ENCODE data around the gene TBXAS1. TPM values are rescaled to one million over a fixed set of nuclear protein-coding genes. Genes with fewer than 3 reads are reported as not detected.

The TBXAS1 gene
- total and polyA plus RNA-seq, 2 experiments from 2014 or later = 1.3 TPM; not detected in 1

DNA sequence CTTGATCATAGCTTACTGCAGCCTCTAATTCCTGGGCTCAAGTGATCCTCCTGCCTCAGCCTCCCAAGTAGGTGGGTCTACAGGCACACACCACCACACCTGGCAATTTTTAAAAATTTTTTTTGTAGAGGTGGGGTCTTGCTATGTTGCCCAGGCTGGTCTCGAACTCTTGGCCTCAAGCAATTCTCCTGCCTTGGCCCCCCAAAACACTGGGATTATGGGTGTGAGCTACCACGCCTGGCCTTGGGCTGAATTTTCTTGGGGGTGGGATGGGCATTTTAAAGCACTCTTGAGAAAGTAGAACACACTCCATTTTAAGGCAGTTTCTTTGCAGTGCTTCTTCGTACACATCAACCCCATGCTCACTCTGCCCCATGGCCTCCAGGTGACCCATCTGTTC is 28.7 kb downstream of the TBXAS1 start:
- no peak for ATAC-seq

DNA sequence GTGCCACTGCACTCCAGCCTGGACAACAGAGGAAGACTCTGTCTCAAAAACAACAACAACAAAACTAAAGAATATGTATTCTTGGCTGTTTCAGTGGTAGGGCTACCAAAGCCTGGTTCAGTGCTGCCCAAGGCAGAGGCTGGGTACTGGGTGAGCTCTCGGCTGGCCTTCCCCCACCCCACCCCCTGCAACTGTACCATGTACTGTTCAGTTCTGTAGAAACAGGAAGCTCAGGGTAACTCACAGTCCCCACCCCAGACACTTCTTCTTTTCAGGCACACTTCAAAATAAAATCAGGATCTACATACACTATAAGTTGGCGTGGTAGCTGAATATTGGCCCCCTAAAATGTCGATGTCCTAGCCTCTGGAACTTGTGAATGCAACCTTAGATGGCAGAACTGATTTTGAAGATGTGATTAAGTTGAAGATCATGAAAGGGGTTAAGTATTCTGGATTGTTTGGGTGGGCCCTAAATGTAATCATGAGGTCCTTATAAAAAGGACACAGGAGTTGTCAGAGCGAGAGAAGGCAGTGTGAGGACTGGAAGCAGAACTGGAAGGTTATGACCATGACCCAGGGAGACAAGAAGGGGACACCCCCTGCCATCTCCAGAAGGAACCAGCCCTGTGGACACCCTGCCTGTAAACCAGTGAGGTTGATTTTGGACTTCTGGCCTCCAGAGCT is 31.2 kb downstream of the TBXAS1 start:
- no peaks in the 10 kb centered on the region for H3K27me3 ChIP-seq (ENCODE audit: insufficient read depth)
- H3K9me2 ChIP-seq (ENCODE audit: insufficient read depth) = no peaks in the 10 kb centered on the region
- H3K36me3 ChIP-seq (ENCODE audit: insufficient read depth) = 0 out of 2 replicates have a peak, but pooled peaks cover 4% of the 10 kb centered on the region
- ATAC-seq = no peak
- H3F3A ChIP-seq (replicated peaks; ENCODE audit: low read depth) = no peaks in the 10 kb centered on the region
- H3K27ac ChIP-seq (ENCODE audit: low read depth) = no peak overlapping the region
- H3K4me2 ChIP-seq = no peak overlapping the region
- no peaks in the 10 kb centered on the region for H3K79me2 ChIP-seq (replicated peaks; ENCODE audit: insufficient read depth)
- Mint-ChIP-seq H3K4me1 (peaks cover 7% of the 10 kb centered on the region), H3K27me3 (ENCODE audit: insufficient read depth, low read depth, poor library complexity) (no peaks in the 10 kb centered on the region), H3K36me3 (ENCODE audit: low read depth) (no peaks in the 10 kb centered on the region), H3K4me3 (no peak overlapping the region), H3K27ac (no peak overlapping the region), H3K9me3 (peaks cover 10% of the 10 kb centered on the region; the same call in 2 of the 3 replicates)
- H3K4me1 ChIP-seq (ENCODE audit: insufficient read depth) = no peaks in the 10 kb centered on the region; the same call in 1 of the 2 replicates
- H3K4me3 ChIP-seq = no peak overlapping the region
- TF ChIP-seq, protein P1, sequence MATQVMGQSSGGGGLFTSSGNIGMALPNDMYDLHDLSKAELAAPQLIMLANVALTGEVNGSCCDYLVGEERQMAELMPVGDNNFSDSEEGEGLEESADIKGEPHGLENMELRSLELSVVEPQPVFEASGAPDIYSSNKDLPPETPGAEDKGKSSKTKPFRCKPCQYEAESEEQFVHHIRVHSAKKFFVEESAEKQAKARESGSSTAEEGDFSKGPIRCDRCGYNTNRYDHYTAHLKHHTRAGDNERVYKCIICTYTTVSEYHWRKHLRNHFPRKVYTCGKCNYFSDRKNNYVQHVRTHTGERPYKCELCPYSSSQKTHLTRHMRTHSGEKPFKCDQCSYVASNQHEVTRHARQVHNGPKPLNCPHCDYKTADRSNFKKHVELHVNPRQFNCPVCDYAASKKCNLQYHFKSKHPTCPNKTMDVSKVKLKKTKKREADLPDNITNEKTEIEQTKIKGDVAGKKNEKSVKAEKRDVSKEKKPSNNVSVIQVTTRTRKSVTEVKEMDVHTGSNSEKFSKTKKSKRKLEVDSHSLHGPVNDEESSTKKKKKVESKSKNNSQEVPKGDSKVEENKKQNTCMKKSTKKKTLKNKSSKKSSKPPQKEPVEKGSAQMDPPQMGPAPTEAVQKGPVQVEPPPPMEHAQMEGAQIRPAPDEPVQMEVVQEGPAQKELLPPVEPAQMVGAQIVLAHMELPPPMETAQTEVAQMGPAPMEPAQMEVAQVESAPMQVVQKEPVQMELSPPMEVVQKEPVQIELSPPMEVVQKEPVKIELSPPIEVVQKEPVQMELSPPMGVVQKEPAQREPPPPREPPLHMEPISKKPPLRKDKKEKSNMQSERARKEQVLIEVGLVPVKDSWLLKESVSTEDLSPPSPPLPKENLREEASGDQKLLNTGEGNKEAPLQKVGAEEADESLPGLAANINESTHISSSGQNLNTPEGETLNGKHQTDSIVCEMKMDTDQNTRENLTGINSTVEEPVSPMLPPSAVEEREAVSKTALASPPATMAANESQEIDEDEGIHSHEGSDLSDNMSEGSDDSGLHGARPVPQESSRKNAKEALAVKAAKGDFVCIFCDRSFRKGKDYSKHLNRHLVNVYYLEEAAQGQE (IDR thresholded peaks at IDR 0.05; ENCODE audit: unreplicated experiment) = no peak
- no peak for TF ChIP-seq STAT1 (IDR thresholded peaks at IDR 0.05; ENCODE audit: unreplicated experiment)
- TF ChIP-seq, protein P2, sequence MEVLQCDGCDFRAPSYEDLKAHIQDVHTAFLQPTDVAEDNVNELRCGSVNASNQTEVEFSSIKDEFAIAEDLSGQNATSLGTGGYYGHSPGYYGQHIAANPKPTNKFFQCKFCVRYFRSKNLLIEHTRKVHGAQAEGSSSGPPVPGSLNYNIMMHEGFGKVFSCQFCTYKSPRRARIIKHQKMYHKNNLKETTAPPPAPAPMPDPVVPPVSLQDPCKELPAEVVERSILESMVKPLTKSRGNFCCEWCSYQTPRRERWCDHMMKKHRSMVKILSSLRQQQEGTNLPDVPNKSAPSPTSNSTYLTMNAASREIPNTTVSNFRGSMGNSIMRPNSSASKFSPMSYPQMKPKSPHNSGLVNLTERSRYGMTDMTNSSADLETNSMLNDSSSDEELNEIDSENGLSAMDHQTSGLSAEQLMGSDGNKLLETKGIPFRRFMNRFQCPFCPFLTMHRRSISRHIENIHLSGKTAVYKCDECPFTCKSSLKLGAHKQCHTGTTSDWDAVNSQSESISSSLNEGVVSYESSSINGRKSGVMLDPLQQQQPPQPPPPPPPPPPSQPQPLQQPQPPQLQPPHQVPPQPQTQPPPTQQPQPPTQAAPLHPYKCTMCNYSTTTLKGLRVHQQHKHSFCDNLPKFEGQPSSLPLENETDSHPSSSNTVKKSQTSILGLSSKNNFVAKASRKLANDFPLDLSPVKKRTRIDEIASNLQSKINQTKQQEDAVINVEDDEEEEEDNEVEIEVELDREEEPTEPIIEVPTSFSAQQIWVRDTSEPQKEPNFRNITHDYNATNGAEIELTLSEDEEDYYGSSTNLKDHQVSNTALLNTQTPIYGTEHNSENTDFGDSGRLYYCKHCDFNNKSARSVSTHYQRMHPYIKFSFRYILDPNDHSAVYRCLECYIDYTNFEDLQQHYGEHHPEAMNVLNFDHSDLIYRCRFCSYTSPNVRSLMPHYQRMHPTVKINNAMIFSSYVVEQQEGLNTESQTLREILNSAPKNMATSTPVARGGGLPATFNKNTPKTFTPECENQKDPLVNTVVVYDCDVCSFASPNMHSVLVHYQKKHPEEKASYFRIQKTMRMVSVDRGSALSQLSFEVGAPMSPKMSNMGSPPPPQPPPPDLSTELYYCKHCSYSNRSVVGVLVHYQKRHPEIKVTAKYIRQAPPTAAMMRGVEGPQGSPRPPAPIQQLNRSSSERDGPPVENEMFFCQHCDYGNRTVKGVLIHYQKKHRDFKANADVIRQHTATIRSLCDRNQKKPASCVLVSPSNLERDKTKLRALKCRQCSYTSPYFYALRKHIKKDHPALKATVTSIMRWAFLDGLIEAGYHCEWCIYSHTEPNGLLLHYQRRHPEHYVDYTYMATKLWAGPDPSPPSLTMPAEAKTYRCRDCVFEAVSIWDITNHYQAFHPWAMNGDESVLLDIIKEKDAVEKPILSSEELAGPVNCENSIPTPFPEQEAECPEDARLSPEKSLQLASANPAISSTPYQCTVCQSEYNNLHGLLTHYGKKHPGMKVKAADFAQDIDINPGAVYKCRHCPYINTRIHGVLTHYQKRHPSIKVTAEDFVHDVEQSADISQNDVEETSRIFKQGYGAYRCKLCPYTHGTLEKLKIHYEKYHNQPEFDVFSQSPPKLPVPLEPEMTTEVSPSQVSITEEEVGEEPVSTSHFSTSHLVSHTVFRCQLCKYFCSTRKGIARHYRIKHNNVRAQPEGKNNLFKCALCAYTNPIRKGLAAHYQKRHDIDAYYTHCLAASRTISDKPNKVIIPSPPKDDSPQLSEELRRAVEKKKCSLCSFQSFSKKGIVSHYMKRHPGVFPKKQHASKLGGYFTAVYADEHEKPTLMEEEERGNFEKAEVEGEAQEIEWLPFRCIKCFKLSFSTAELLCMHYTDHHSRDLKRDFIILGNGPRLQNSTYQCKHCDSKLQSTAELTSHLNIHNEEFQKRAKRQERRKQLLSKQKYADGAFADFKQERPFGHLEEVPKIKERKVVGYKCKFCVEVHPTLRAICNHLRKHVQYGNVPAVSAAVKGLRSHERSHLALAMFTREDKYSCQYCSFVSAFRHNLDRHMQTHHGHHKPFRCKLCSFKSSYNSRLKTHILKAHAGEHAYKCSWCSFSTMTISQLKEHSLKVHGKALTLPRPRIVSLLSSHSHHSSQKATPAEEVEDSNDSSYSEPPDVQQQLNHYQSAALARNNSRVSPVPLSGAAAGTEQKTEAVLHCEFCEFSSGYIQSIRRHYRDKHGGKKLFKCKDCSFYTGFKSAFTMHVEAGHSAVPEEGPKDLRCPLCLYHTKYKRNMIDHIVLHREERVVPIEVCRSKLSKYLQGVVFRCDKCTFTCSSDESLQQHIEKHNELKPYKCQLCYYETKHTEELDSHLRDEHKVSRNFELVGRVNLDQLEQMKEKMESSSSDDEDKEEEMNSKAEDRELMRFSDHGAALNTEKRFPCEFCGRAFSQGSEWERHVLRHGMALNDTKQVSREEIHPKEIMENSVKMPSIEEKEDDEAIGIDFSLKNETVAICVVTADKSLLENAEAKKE (CRISPR knock-in tag; IDR thresholded peaks at IDR 0.05) = no peak
- H2AFZ ChIP-seq = no peak overlapping the region
- DNase-seq (ENCODE audit: low spot score) = no peak
- no peaks in the 10 kb centered on the region for H4K20me1 ChIP-seq (replicated peaks; ENCODE audit: insufficient read depth)

More for the DNA sequence above, 28.7 kb downstream of the TBXAS1 start:
- no peak for DNase-seq (ENCODE audit: low spot score)
- no peaks in the 10 kb centered on the region for H3K36me3 ChIP-seq (ENCODE audit: insufficient read depth)
- no peaks in the 10 kb centered on the region for H4K20me1 ChIP-seq (replicated peaks; ENCODE audit: insufficient read depth)
- H3F3A ChIP-seq (replicated peaks; ENCODE audit: low read depth) = no peaks in the 10 kb centered on the region
- H3K4me1 ChIP-seq (ENCODE audit: insufficient read depth) = no peaks in the 10 kb centered on the region; the same call in 1 of the 2 replicates
- no peak overlapping the region for H2AFZ ChIP-seq
- no peak overlapping the region for H3K4me2 ChIP-seq
- Mint-ChIP-seq H3K27me3 (ENCODE audit: insufficient read depth, low read depth, poor library complexity) (no peaks in the 10 kb centered on the region), H3K4me3 (no peak overlapping the region), H3K27ac (no peak overlapping the region), H3K4me1 (peaks cover 8% of the 10 kb centered on the region), H3K9me3 (no peaks in the 10 kb centered on the region), H3K36me3 (ENCODE audit: low read depth) (no peaks in the 10 kb centered on the region)
- no peak for TF ChIP-seq POLR2AphosphoS5 (IDR thresholded peaks at IDR 0.05; ENCODE audit: low read depth)
- TF ChIP-seq JUNB (IDR thresholded peaks at IDR 0.05; ENCODE audit: unreplicated experiment) = no peak
- no peak for TF ChIP-seq ZNF331 (CRISPR knock-in tag; IDR thresholded peaks at IDR 0.05; ENCODE audit: low read depth)
- no peak for TF ChIP-seq EZH2 (IDR thresholded peaks at IDR 0.05; ENCODE audit: low read depth, unreplicated experiment)
- TF ChIP-seq, protein P1 (IDR thresholded peaks at IDR 0.05; ENCODE audit: unreplicated experiment) = no peak
- no peaks in the 10 kb centered on the region for H3K9me2 ChIP-seq (ENCODE audit: insufficient read depth)
- H3K79me2 ChIP-seq (replicated peaks; ENCODE audit: insufficient read depth) = no peaks in the 10 kb centered on the region
- H3K4me3 ChIP-seq = no peak overlapping the region
- no peaks in the 10 kb centered on the region for H3K27me3 ChIP-seq (ENCODE audit: insufficient read depth)
- H3K27ac ChIP-seq (ENCODE audit: low read depth) = no peak overlapping the region
